ENCODE data around the gene DKK2. TPM values are rescaled to one million over a fixed set of nuclear protein-coding genes. Genes with fewer than 3 reads are reported as not detected.

DKK2 gene
- total RNA-seq, 1 donor from 2014 or later = 3.3 TPM

DNA sequence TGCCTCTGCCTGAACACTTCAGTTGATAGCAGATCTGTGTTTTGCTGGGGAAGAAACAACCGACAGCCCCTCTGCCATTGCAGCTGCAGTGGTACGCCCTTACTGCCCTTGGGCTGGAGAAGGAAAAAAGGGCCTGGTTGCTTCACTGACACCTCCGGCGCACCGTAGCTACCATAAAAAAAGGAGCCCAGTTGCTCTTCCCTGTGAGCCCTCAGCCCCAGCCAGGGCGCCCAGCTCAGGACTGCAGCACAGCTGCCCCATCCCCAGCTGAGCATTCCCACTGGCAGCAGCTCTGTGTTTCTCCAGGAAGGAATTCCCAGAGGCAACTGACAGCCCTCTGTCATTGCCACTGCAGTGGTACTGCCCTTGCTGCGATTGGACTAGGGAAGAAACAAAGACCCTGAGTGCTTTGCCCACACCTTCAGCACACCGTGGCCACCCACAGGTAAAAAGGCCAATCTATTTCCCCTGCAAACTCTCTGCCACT lies 142.7 kb downstream of the DKK2 start:
- Histone ChIP-seq H3K4me2 (ENCODE audit: low read length) (no peak overlapping the region), H4K20me1 (ENCODE audit: insufficient read depth, low read length) (no peaks in the 10 kb centered on the region), H3K27me3 (ENCODE audit: insufficient read depth, low read length) (no peaks in the 10 kb centered on the region), H3K9me3 (ENCODE audit: insufficient read depth, low read depth, low read length) (no peaks in the 10 kb centered on the region), H3K9ac (ENCODE audit: low read length) (no peak overlapping the region), H3K79me2 (ENCODE audit: insufficient read depth, low read length) (no peaks in the 10 kb centered on the region), H2AFZ (ENCODE audit: low read depth, low read length) (no peak overlapping the region), H3K36me3 (ENCODE audit: insufficient read depth, low read length) (no peaks in the 10 kb centered on the region), H3K4me3 (ENCODE audit: insufficient read depth, low read depth, low read length) (no peak overlapping the region), H3K27ac (ENCODE audit: low read depth, low read length) (no peak overlapping the region), H3K4me1 (ENCODE audit: insufficient read depth, low read length) (no peaks in the 10 kb centered on the region)
- no peak overlapping the region for H3K4me3 Mint-ChIP-seq (ENCODE audit: unreplicated experiment)
- H3K4me1 Mint-ChIP-seq (ENCODE audit: low read depth, unreplicated experiment) = no peaks in the 10 kb centered on the region
- TF ChIP-seq, protein P1, sequence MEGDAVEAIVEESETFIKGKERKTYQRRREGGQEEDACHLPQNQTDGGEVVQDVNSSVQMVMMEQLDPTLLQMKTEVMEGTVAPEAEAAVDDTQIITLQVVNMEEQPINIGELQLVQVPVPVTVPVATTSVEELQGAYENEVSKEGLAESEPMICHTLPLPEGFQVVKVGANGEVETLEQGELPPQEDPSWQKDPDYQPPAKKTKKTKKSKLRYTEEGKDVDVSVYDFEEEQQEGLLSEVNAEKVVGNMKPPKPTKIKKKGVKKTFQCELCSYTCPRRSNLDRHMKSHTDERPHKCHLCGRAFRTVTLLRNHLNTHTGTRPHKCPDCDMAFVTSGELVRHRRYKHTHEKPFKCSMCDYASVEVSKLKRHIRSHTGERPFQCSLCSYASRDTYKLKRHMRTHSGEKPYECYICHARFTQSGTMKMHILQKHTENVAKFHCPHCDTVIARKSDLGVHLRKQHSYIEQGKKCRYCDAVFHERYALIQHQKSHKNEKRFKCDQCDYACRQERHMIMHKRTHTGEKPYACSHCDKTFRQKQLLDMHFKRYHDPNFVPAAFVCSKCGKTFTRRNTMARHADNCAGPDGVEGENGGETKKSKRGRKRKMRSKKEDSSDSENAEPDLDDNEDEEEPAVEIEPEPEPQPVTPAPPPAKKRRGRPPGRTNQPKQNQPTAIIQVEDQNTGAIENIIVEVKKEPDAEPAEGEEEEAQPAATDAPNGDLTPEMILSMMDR (IDR thresholded peaks at IDR 0.05; ENCODE audit: insufficient read depth, low read depth, low read length) = no peak
- no peak for TF ChIP-seq EZH2 (IDR thresholded peaks at IDR 0.05; ENCODE audit: insufficient read depth, low read length)
- no peaks in the 10 kb centered on the region for H3K9me3 Mint-ChIP-seq (ENCODE audit: unreplicated experiment)
- DNase-seq (ENCODE audit: low read depth) = no peak
- no peaks in the 10 kb centered on the region for H3K36me3 Mint-ChIP-seq (ENCODE audit: low read depth, unreplicated experiment)
- FAIRE-seq = no peak
- H3K27ac Mint-ChIP-seq (ENCODE audit: unreplicated experiment) = no peak overlapping the region
- H3K27me3 Mint-ChIP-seq (ENCODE audit: low read depth, unreplicated experiment) = peaks cover 2% of the 10 kb centered on the region

DNA sequence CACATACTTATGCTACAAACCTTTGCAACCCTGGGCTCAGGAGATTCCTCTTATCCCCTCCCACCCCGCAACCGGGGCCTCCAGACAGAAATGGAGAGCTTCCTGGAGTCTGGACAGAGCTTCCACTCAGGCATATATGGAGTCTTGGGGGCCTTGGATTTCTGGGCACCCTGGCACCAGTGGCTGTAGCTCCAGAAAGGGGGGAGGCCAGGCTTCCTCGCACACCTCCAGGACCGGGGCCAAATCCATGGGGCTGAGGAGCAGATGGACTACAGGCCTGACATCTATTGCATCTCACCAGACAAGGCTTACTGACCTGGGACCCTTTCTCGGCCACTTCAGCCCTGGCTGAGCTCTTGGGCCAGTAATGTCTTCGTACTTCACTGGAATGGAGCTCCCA lies 143.3 kb downstream of the DKK2 start:
- Mint-ChIP-seq H3K27ac (ENCODE audit: unreplicated experiment) (no peak overlapping the region), H3K4me3 (ENCODE audit: unreplicated experiment) (no peak overlapping the region), H3K4me1 (ENCODE audit: low read depth, unreplicated experiment) (no peaks in the 10 kb centered on the region), H3K36me3 (ENCODE audit: low read depth, unreplicated experiment) (no peaks in the 10 kb centered on the region), H3K9me3 (ENCODE audit: unreplicated experiment) (no peaks in the 10 kb centered on the region), H3K27me3 (ENCODE audit: low read depth, unreplicated experiment) (peaks cover 2% of the 10 kb centered on the region)
- no peaks in the 10 kb centered on the region for H3K9me3 ChIP-seq (ENCODE audit: insufficient read depth, low read depth, low read length)
- no peaks in the 10 kb centered on the region for H3K79me2 ChIP-seq (ENCODE audit: insufficient read depth, low read length)
- FAIRE-seq (no peak), DNase-seq (ENCODE audit: low read depth) (no peak)
- no peaks in the 10 kb centered on the region for H3K27me3 ChIP-seq (ENCODE audit: insufficient read depth, low read length)
- no peaks in the 10 kb centered on the region for H3K36me3 ChIP-seq (ENCODE audit: insufficient read depth, low read length)
- H3K4me3 ChIP-seq (ENCODE audit: insufficient read depth, low read depth, low read length) = no peak overlapping the region
- no peaks in the 10 kb centered on the region for H4K20me1 ChIP-seq (ENCODE audit: insufficient read depth, low read length)
- H3K9ac ChIP-seq (ENCODE audit: low read length) = no peak overlapping the region
- no peak for TF ChIP-seq EZH2 (IDR thresholded peaks at IDR 0.05; ENCODE audit: insufficient read depth, low read length)
- TF ChIP-seq, protein P1 (IDR thresholded peaks at IDR 0.05; ENCODE audit: insufficient read depth, low read depth, low read length) = no peak
- no peak overlapping the region for H2AFZ ChIP-seq (ENCODE audit: low read depth, low read length)
- H3K27ac ChIP-seq (ENCODE audit: low read depth, low read length) = no peak overlapping the region
- H3K4me1 ChIP-seq (ENCODE audit: insufficient read depth, low read length) = no peaks in the 10 kb centered on the region
- no peak overlapping the region for H3K4me2 ChIP-seq (ENCODE audit: low read length)

DNA sequence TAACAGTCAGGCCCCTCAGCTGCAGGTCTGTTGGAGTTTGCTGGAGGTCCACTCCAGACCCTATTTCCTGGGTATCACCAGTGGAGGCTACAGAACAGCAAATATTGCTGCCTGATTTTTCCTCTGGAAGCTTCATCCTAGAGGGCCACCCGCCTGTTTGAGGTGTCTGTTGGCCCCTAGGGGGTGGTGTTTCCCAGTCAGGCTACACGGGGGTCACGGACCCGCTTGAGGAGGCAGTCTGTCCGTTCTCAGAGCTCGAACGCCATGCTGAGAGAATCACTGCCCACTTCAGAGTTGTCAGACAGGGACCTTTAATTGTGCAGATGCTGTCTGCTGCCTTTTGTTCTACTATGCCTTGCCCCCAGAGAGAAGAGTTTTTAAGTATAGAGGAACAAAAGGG lies 160.8 kb downstream of the DKK2 start:
- H3K79me2 ChIP-seq (ENCODE audit: insufficient read depth, low read length) = no peaks in the 10 kb centered on the region

More for the DNA sequence above, 160.8 kb downstream of the DKK2 start:
- H3K27ac ChIP-seq (ENCODE audit: low read depth, low read length) = no peak overlapping the region
- Mint-ChIP-seq H3K4me1 (ENCODE audit: low read depth, unreplicated experiment) (no peaks in the 10 kb centered on the region), H3K36me3 (ENCODE audit: low read depth, unreplicated experiment) (no peaks in the 10 kb centered on the region), H3K27ac (ENCODE audit: unreplicated experiment) (no peak overlapping the region), H3K27me3 (ENCODE audit: low read depth, unreplicated experiment) (no peaks in the 10 kb centered on the region), H3K4me3 (ENCODE audit: unreplicated experiment) (no peak overlapping the region), H3K9me3 (ENCODE audit: unreplicated experiment) (peaks cover 3% of the 10 kb centered on the region)
- no peaks in the 10 kb centered on the region for H3K36me3 ChIP-seq (ENCODE audit: insufficient read depth, low read length)
- no peaks in the 10 kb centered on the region for H4K20me1 ChIP-seq (ENCODE audit: insufficient read depth, low read length)
- H3K4me1 ChIP-seq (ENCODE audit: insufficient read depth, low read length) = no peaks in the 10 kb centered on the region
- DNase-seq (ENCODE audit: low read depth) = no peak
- FAIRE-seq = no peak
- H3K27me3 ChIP-seq (ENCODE audit: insufficient read depth, low read length) = no peaks in the 10 kb centered on the region
- TF ChIP-seq, protein P1 (IDR thresholded peaks at IDR 0.05; ENCODE audit: insufficient read depth, low read depth, low read length) = no peak
- no peak for TF ChIP-seq EZH2 (IDR thresholded peaks at IDR 0.05; ENCODE audit: insufficient read depth, low read length)
- no peak overlapping the region for H2AFZ ChIP-seq (ENCODE audit: low read depth, low read length)
- no peak overlapping the region for H3K4me3 ChIP-seq (ENCODE audit: insufficient read depth, low read depth, low read length)
- no peak overlapping the region for H3K4me2 ChIP-seq (ENCODE audit: low read length)
- no peaks in the 10 kb centered on the region for H3K9me3 ChIP-seq (ENCODE audit: insufficient read depth, low read depth, low read length)
- no peak overlapping the region for H3K9ac ChIP-seq (ENCODE audit: low read length)

All from astrocyte (in vitro differentiated cells and primary cell).